HG03095 (cell line): ENCODE results near the gene CFDP1.
"Not testable (repeated sequence)": the region's sequence is repeated elsewhere in the genome, so short reads cannot be mapped to it uniquely, and the experiment has no call there.

ENCODE experiments used
- ATAC-seq: cut with Tn5 transposase; IDR thresholded peaks from one replicate; pipeline ENCODE4 v1.9.1; 2021; ENCODE audit warnings: moderate library complexity; ENCODE audit not compliant: unreplicated experiment

The CFDP1 gene

DNA sequence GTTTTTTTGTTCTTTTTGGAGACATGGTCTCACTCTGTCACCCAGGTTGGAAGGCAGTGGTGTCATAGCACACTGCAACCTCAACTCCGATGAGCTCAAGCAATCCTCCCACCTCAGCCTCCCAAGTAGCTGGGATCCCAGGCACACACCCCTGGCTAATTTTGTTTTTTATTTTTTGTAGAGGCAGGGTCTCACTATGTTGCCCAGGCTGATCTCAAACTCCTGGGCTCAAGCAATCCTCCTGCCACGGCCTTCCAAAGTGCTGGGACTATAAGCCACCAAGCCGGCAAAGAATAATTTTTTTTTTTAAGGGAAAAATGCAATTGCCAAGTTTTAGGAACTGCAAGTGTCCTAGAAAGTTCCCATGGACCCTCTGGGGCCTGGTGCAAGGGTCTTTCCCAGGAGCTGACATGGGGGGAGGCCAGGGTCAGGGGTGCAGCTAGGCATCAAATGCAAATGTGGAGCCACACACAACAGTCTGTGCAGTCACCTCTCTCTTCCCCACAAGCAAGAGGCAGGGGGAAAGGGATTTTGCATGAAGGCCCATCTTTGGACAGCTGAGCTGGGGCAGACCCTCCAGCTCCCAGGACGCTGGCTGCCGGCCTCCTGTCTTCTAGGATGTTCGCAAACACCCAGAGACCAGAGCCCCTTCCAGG is 161.7 kb downstream of the CFDP1 start:
- ATAC-seq: peak; percentile 27

DNA sequence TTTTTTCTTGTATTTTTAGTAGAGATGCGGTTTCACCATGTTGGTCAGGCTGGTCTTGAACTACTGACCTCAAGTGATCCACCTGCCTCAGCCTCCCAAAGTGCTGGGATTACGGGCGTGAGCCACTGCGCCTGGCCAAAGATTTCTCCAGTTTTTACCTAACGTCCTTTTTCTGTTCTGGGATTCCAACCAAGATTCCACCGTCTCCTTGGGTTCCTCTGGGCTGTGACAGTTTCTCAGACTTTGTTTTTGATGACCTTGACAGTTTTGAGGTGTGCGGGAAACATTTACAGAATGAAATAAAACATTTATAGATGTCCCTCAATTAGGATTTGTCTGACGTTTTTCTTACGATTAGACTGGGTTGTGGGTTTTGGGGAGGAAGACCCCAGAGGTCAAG is 163.9 kb downstream of the CFDP1 start:
- not testable (repeated sequence) for ATAC-seq

GRCh38 chr16:75267631-75268264 is 165.6 kb downstream of the CFDP1 start:
- no peak for ATAC-seq

- ATAC-seq: no peak
Measured at GRCh38 chr16:75266738-75267630, 166.3 kb downstream of the CFDP1 start.

GRCh38 chr16:75265911-75266701 is 167.2 kb downstream of the CFDP1 start:
- peak; percentile 56 for ATAC-seq

GRCh38 chr16:75264999-75265910 is 168.0 kb downstream of the CFDP1 start:
- ATAC-seq: peak; percentile 23

- ATAC-seq: no peak
Measured at GRCh38 chr16:75264457-75264998, 168.8 kb downstream of the CFDP1 start.

DNA sequence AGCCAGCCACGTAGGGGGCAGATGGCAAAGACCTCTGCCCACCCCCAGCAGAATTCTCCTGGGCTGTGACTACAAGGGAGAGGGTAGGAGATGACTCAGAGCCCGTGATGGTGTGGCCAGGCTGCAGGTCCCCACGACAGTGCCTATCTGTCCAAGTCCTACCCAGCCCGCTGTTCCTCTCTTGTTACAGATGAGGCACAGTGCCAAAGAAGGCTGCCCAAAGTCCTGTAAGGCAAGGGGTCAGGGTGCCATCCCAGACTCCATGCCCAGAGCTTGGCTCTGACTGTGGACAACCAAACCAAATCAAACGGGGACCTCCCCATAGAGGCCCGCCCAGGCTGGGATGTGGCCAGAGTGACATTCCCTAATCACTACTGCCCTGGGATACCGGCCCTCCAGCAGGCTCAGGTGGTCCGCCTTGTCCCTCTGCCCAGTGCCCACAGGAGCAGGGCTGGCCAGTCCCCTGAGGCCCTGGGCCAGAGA is 169.3 kb downstream of the CFDP1 start:
- no peak for ATAC-seq

DNA sequence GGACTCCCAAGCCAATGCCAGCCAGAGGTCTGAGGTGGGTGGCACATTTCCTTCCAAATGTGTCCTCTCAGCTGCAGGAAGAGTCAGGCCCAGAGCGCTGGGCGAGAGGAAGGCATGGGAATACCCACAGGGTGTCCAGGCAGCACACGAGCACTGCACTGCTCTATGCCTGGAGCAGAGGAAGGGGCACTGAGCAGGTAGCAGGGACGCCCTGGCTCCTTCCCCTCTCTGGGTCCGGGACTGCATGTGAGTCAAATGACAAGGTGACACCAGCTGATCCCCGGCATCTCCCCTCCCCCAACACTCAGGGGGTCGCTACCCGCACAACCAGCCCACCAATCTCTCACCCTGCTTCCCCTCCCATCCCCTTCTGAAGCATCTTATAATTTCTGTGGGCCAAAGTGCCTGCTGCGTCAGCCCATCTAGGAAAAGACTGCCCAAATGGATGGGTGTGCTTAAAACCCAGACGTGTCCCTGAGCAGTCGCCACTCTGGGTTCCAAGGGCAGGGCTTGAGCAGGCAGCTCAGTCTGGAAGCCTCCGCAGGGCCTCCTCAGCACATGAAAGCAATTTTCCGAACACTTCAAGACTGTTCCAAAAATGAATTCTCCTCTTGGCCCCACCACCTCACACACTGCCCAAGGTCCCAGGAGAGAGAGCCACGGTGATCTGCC is 169.9 kb downstream of the CFDP1 start:
- ATAC-seq: no peak

DNA sequence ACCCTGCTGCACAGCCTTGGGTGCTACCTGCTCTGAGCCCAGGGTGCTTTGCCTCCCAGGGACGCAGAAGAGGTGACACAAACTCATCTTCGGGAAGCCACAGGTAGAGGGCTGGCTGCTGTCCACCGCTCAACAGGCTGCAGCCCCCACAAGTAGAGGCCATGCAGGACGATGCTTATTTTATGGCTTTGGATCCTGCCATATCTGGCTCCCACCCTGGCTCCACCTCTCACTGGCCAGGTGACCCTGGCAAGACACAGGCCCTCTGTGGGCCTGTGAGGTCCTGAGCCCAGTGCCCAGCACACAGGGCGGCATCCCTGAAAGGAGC is 170.5 kb downstream of the CFDP1 start:
- no peak for ATAC-seq

GRCh38 chr16:75262104-75262799 is 171.1 kb downstream of the CFDP1 start:
- ATAC-seq: no peak

- ATAC-seq: no peak
Measured at GRCh38 chr16:75261590-75262078, 171.7 kb downstream of the CFDP1 start.

- no peak for ATAC-seq
Measured at GRCh38 chr16:75260851-75261589, 172.3 kb downstream of the CFDP1 start.

- ATAC-seq: no peak
Measured at GRCh38 chr16:75258807-75259141, 174.5 kb downstream of the CFDP1 start.

DNA sequence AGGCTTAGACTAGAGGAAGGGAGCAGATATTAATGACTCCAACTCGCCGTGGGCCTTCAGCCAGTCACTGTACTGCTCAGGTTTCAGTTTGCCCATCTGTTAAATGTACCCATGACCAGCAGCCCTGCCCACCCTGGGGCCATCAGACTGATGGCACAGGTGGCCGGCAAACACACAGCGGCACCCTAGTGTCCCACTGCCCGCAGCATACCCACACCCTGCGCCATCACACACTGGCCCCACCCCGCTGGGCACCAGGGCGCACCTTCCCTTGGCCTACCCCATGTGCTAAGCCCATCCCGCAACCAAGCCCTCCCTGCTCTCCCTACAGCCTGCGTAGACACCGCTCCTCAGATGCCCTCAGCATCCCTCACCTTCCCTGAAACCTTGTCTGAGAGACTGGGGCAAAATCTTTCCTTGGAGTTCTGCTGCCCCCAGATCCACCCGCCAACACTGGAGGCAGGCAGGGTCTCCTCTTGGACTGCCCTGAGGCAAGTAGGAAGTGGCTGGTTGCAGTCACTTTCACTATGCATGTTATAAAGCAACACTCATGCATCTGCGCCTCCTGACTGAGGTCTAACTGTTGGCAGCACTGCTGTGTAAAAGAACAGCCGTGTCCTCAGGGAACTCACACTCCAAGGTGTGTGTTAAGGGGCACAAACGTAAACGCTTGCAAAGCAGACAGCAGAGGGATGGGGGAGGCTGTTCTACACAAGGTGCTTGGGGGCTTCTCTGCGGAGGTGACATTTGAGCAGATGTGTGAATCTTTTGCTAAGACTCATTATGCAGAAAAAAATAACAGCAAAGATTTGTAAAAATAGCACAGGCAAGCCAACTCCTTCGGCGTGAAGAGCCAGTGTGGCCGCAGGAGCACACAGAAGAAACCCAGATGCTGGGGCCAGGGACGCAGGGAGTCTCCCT is 175.2 kb downstream of the CFDP1 start:
- no peak for ATAC-seq

DNA sequence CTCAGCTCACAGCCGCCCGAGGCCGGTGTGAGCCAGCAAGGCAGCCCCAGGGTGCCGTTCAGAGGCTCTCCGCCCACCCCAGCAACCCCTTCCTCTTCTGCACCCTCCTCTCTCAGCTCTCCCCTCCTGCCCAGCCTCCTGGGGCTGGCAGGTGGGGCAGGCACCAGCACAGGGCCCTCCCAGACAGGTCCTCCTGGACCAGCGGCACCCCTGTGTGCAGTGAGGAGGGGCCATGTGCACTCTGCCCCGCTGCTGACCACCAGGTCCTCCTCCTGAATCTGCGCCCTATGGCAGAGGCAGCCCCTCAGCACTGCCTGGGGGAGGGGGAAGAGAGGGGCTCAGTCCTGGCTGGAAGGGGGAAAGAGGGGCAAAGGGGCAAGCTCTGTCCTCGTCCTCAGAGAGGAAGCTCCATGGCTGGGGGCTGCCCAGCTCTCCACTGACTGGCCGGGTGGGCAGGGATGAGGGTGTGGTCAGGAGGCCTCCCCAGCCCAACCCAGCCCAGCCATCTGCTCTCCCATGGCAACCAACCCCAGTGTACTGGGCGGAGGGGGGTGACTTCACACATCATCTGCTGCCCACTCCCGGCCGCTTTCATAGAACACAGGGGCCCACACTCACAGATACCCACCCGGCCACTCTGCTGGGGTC is 176.5 kb downstream of the CFDP1 start:
- ATAC-seq: no peak
